ENCODE results near the gene LY86.

LY86 gene

DNA sequence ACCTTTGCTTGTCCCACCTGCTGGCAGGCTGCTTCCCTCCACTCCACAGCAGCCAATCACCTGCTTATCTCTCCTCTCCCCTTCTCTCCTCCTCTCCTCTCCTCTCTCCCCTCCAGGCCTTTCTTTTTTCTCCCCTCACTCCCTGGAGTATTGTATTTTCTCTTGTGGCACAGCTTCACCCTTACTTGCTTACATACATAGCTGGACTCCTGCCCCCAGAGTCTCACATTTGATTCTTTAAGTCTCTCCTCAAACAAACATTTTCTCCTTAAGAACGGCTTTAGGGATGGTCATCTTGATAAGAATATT is 3.6 kb upstream of the LY86 start:
- H3K4me1 Mint-ChIP-seq, result peaks cover 30% of the 10 kb centered on the region
- peaks cover 20% of the 10 kb centered on the region for H3K9me3 Mint-ChIP-seq
- no peak overlapping the region for H3K27ac Mint-ChIP-seq
- H3K4me3 Mint-ChIP-seq, result no peak overlapping the region
- H3K36me3 Mint-ChIP-seq (ENCODE audit: low read depth), result no peaks in the 10 kb centered on the region
- no peak for DNase-seq
- H3K27me3 Mint-ChIP-seq (ENCODE audit: low read depth, poor library complexity), result peaks cover 6% of the 10 kb centered on the region
- TF ChIP-seq, protein P1, sequence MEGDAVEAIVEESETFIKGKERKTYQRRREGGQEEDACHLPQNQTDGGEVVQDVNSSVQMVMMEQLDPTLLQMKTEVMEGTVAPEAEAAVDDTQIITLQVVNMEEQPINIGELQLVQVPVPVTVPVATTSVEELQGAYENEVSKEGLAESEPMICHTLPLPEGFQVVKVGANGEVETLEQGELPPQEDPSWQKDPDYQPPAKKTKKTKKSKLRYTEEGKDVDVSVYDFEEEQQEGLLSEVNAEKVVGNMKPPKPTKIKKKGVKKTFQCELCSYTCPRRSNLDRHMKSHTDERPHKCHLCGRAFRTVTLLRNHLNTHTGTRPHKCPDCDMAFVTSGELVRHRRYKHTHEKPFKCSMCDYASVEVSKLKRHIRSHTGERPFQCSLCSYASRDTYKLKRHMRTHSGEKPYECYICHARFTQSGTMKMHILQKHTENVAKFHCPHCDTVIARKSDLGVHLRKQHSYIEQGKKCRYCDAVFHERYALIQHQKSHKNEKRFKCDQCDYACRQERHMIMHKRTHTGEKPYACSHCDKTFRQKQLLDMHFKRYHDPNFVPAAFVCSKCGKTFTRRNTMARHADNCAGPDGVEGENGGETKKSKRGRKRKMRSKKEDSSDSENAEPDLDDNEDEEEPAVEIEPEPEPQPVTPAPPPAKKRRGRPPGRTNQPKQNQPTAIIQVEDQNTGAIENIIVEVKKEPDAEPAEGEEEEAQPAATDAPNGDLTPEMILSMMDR (IDR thresholded peaks at IDR 0.05), result no peak

DNA sequence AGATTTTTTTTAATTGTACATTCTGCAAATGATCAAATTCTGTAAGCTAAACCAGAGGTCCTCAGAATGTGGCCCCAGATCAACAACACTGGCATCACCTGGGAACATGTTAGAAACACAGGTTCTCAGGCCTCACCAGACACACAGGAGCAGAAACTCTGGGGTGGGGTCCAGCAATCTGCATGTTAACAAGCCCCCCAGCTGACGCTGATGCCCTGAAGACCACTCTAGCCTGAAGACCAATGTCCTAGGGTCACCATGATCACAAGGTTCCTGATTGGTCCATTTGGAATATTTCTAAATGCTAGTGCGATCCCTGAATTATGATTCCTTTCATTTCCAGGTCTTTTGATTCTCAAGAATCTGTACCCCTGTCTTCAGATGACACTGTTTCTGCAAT is 2.4 kb upstream of the LY86 start:
- no peak overlapping the region for H3K4me3 Mint-ChIP-seq
- DNase-seq, result no peak
- no peaks in the 10 kb centered on the region for H3K36me3 Mint-ChIP-seq (ENCODE audit: low read depth)
- no peak overlapping the region for H3K27ac Mint-ChIP-seq
- H3K9me3 Mint-ChIP-seq, result peaks cover 11% of the 10 kb centered on the region
- H3K4me1 Mint-ChIP-seq, result peaks cover 30% of the 10 kb centered on the region
- TF ChIP-seq, protein P1 (IDR thresholded peaks at IDR 0.05), result no peak
- peaks cover 7% of the 10 kb centered on the region for H3K27me3 Mint-ChIP-seq (ENCODE audit: low read depth, poor library complexity)

DNA sequence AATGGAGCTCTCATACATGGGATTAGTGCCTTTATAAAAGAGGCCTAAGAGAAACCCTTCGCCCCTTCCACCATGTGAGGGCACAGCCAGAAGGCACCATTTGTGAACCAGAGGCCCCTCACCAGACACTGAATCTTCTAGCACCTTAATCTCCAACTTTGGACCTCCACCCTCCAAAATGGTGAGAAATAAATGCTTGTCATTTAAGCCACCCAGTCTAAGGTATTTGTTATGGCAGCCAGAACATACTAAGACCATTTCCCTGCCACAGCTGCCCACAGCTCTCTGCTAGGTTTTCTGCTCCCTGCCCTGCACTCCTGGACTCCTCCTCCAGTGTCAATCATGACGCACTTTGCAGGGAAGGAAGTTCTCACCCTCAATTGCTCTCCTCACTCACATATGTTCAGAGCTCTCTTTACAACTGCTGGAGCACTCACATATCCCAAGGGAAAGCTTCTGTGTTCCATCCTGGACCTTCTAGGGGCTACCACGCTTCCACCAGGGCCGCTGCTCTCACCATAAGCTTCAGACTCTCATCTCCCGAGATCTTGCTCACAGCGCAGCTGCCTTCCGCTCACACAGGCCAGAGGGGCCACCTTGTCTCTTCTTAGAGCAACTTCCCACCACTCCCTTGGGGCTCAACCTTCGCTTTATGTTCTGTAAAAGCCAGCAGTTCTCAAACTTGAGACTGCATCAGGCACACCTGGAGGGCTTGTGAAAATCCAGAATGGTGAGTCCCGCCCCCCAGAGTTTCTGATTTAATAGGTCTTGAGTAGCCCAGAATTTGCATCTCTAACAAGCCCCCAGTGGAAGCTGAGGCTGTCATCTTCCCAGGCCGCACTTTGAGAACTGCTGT is 1.6 kb upstream of the LY86 start:
- Mint-ChIP-seq H3K27ac (no peak overlapping the region), H3K36me3 (ENCODE audit: low read depth) (no peaks in the 10 kb centered on the region), H3K9me3 (peaks cover 10% of the 10 kb centered on the region), H3K27me3 (ENCODE audit: low read depth, poor library complexity) (peaks cover 7% of the 10 kb centered on the region), H3K4me3 (no peak overlapping the region), H3K4me1 (peaks cover 30% of the 10 kb centered on the region)
- TF ChIP-seq, protein P1 (IDR thresholded peaks at IDR 0.05), result no peak
- DNase-seq, result no peak

DNA sequence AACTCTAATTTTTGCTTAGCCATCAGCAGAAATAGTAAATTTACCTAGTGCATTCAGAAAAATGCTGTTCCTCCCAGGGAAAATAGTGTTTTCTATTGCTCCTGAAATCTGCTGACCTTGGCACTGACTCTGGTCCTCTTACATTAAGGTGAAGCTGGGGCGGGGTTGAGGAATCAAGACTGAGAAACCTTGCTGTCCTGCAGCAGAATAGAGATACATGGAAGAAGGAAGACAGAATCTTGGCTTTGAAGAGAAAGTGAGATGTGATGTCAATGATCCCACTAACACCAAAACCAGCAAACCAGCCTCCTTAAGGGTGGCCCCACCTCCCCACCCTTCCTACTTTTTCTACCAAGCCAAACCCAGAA is 840 bp upstream of the LY86 start:
- Mint-ChIP-seq H3K27me3 (ENCODE audit: low read depth, poor library complexity) (peaks cover 7% of the 10 kb centered on the region), H3K9me3 (peaks cover 10% of the 10 kb centered on the region), H3K4me1 (peaks cover 30% of the 10 kb centered on the region), H3K36me3 (ENCODE audit: low read depth) (no peaks in the 10 kb centered on the region), H3K27ac (no peak overlapping the region), H3K4me3 (no peak overlapping the region)
- no peak for DNase-seq
- TF ChIP-seq, protein P1 (IDR thresholded peaks at IDR 0.05), result no peak

DNA sequence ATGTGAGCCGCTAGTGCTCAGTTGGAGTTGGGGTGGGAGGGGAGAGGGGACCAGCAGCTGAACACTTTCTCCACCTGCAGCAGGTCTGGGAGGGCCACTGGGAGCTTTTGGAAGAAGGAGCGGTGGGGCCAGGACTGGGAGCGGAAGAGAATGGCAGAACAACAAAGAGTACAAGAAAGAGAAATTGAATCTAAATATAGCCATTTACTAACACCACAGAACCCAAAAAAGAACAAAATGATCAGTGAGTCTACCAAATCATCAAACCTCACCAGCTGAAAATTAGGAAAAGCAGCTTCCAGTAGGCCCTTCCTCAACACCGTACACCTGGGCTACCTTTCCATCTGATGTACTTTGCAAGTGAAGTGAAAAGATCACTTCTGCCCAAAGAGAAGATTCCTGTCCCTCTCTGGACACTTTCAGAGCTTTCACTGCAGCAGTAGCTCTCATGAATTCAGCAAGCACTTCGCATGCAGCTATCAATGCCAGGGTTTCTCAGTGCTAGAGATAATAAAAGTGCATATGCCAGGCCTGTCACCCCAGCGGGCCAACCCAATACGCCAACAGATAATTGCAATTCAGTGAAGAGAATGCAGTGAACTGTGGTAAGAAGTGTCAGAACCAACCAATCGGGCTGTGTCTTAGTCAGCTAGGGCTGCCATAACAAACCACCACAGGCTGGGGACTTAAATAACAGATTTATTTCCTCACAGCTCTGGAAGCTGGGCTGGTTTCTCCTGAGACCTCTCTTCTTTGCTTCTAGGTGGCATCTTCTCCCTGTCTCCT is 597 bp downstream of the LY86 start:
- Mint-ChIP-seq H3K27ac (peak overlapping the region; percentile 35), H3K4me1 (peaks cover 30% of the 10 kb centered on the region), H3K9me3 (peaks cover 5% of the 10 kb centered on the region), H3K27me3 (ENCODE audit: low read depth, poor library complexity) (peaks cover 7% of the 10 kb centered on the region), H3K4me3 (no peak overlapping the region), H3K36me3 (ENCODE audit: low read depth) (no peaks in the 10 kb centered on the region)
- TF ChIP-seq, protein P1 (IDR thresholded peaks at IDR 0.05), result no peak
- no peak for DNase-seq
